Measurements from ENCODE around the gene TMEM120B.

DNA sequence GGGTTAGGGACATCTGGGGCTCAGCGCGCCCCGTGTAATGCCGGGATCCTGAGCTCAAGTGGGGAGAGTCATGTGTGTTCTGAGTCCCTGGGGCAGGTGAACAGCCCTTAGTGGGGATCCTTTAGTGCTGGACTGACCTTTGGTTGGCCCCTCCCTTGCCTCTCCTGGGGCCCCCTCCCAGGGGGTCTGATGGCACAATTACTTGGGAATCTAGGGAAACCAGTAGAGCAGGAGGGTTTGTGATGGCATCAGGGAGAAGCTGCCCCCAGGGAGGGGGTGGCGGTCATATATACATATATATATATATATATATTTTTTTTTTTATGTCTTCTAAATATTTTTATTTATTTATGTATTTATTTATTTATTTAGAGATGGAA is 43.0 kb upstream of the TMEM120B start, which contains the start of gene MORN3:
- TF ChIP-seq, protein P1, sequence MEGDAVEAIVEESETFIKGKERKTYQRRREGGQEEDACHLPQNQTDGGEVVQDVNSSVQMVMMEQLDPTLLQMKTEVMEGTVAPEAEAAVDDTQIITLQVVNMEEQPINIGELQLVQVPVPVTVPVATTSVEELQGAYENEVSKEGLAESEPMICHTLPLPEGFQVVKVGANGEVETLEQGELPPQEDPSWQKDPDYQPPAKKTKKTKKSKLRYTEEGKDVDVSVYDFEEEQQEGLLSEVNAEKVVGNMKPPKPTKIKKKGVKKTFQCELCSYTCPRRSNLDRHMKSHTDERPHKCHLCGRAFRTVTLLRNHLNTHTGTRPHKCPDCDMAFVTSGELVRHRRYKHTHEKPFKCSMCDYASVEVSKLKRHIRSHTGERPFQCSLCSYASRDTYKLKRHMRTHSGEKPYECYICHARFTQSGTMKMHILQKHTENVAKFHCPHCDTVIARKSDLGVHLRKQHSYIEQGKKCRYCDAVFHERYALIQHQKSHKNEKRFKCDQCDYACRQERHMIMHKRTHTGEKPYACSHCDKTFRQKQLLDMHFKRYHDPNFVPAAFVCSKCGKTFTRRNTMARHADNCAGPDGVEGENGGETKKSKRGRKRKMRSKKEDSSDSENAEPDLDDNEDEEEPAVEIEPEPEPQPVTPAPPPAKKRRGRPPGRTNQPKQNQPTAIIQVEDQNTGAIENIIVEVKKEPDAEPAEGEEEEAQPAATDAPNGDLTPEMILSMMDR (conservative IDR thresholded peaks at IDR 0.05; ENCODE audit: low read depth, low read length): no peak
- no peak for TF ChIP-seq EZH2 (IDR thresholded peaks at IDR 0.05; ENCODE audit: low read length, unreplicated experiment)
- no peak for TF ChIP-seq EZH2phosphoT487 (IDR thresholded peaks at IDR 0.05; ENCODE audit: borderline replicate concordance, low read length)
